ENCODE data around the gene C17orf58.
"Not testable (repeated sequence)": the region's sequence is repeated elsewhere in the genome, so short reads cannot be mapped to it uniquely, and the experiment has no call there.

- TF ChIP-seq CTCF (conservative IDR thresholded peaks at IDR 0.05; ENCODE audit: low read depth, low read length); EZH2 (IDR thresholded peaks at IDR 0.05; ENCODE audit: borderline replicate concordance, low read depth, low read length, poor library complexity, severe bottlenecking): not testable (repeated sequence)
These were observed 34.1 kb downstream of the C17orf58 start for GRCh38 chr17:67962156-67962555.
